Activated CD4-positive, alpha-beta T cell treated with anti-CD3 and anti-CD28 coated beads, Interleukin-2, amount 10 ng/mL, durations not matched to agents 7 days and 5 days (primary cell): ENCODE data around the gene SERPINE2. TPM values are rescaled to one million over a fixed set of nuclear protein-coding genes. Genes with fewer than 3 reads are reported as not detected.

Source experiments
- CTCF ChIA-PET: fragments of 350-600 bp; sonication (Branson Sonifier 250); formaldehyde crosslinking; loops from one replicate; lab custom pipeline; 2021; ENCODE audit warnings: antibody characterized with exemption; lab: Charles Lee
- POLR2A ChIA-PET: fragments of 350-600 bp; sonication (Branson Sonifier 250); formaldehyde crosslinking; loops from one replicate; lab custom pipeline; 2021; ENCODE audit warnings: antibody characterized with exemption; lab: Charles Lee
- DNase-seq: peaks from one replicate; pipeline ENCODE4 v3.0.0-alpha.2; 2020
- H3K27ac Mint-ChIP-seq: one replicate; pipeline ENCODE4 v1.8.0; 2021; ENCODE audit warnings: mild to moderate bottlenecking, moderate library complexity, mixed read lengths
- H3K27me3 Mint-ChIP-seq: one replicate; pipeline ENCODE4 v1.8.0; 2021; ENCODE audit warnings: mixed read lengths
- H3K36me3 Mint-ChIP-seq: one replicate; pipeline ENCODE4 v1.8.0; 2021; ENCODE audit warnings: low read depth, mixed read lengths
- H3K4me1 Mint-ChIP-seq: one replicate; pipeline ENCODE4 v1.8.0; 2021; ENCODE audit warnings: mixed read lengths
- H3K4me3 Mint-ChIP-seq: one replicate; pipeline ENCODE4 v1.8.0; 2021; ENCODE audit warnings: mild to moderate bottlenecking, moderate library complexity, mixed read lengths
- H3K9me3 Mint-ChIP-seq: one replicate; pipeline ENCODE4 v1.8.0; 2021; ENCODE audit warnings: mixed read lengths
- total RNA-seq, 2 experiments: library from RNA; stranded (reverse); gene quantifications; one replicate each; pipeline ENCODE4 v1.2.3, GENCODE V29; 2021

The SERPINE2 gene
- total RNA-seq, 2 experiments from 2014 or later, result 4.4 to 4.8 TPM

DNA sequence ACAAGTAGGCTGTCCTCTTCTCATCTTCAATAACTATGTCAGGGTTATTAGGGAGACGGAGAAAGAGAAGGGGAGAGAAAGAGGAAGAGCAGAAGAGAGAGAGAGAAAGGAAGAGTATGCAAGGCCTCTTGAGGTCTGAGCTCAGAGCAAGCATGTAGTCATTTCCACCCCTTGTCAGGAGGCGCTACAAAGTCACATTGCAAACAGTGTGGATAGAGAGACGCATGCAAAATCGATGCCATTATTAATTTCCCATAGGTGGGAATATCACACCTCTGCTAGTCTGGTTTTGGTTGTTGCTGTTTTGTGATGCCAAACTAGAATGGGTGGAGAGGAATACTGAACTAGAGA, 24.2 kb upstream of the SERPINE2 start:
- H3K4me3 Mint-ChIP-seq, result no peak overlapping the region
- no peaks in the 10 kb centered on the region for H3K4me1 Mint-ChIP-seq
- CTCF ChIA-PET, result no interaction called here
- no peak overlapping the region for H3K27ac Mint-ChIP-seq
- DNase-seq, result no peak
- H3K9me3 Mint-ChIP-seq, result no peaks in the 10 kb centered on the region
- no peaks in the 10 kb centered on the region for H3K36me3 Mint-ChIP-seq
- POLR2A ChIA-PET, result no interaction called here
- peaks cover 13% of the 10 kb centered on the region for H3K27me3 Mint-ChIP-seq

DNA sequence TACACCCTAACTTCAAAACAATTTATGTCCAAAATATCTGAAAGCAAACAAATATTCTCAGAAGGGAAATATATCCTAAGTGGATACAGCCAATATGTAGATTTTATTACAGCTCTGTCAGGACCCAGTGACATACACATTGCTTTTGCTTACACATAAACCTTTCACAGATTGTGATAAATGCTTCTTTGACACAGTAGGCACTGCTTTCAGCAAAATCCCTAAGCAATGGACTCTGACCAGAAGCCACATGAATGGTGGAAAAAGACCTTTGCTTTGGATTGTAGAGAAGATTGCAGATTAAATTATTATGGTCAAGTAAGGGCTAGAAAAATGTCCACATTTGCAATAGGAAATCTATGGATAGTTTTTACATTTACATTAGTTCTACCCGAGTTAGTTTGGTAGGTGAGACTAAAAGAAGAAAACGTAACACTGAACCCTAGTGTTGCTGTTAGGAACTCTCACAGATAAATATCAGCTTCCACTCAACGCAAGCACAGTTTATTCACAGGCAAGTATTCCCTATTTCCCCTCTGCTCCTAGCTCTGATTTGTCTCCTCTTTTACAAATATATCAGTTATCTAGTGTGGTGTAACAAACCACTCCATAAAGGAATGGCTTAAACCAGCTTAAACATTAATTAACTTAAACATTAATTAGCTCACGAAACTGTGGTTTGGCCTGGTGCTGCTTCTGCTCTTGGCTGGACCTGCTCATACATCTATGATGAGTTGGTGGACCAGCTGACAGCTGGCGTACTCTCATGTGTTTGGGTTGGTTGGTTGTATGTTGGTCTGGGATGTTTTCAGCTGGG, 23.6 kb upstream of the SERPINE2 start:
- no peaks in the 10 kb centered on the region for H3K4me1 Mint-ChIP-seq
- peaks cover 10% of the 10 kb centered on the region for H3K27me3 Mint-ChIP-seq
- H3K9me3 Mint-ChIP-seq, result no peaks in the 10 kb centered on the region
- no peaks in the 10 kb centered on the region for H3K36me3 Mint-ChIP-seq
- no peak for DNase-seq
- ChIA-PET CTCF (interaction anchor here (0.7 kb wide), 2 partner anchors 14 to 35 kb away, joined by 3 read pairs; no protein-coding TSS in a partner anchor), POLR2A (no interaction called here)
- no peak overlapping the region for H3K4me3 Mint-ChIP-seq
- H3K27ac Mint-ChIP-seq, result no peak overlapping the region

DNA sequence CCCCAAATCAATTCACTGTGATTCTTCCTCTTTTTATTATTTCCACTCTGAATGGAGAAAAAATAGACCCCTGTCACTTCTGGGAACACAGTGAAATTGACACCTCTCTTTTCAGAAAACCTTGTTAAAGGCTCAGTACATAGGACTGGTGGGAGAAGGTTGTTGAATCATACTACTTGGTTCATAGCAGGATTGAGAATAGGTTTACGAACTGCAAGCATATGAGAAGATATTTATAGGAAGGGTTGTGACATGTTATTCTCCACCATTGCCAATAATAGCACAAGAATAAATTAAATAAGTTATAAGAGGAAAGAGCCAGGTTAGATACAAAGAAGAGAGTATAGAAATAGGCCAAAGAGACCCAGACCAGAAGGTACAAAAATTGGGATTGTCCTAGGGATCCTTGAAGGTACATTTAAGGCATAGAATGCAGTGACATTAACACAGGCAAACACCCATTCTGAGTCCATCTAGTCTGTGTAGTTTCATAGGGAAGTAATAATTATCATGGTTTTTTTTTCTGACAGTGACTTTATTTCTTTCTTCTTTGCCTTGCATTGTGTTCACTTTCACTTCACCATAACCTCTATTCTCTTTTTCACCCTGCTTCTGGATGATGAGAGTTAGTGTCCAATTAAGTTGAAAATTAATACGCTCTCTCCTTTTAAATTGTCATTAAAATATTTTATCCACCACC, 21.8 kb upstream of the SERPINE2 start:
- no peak for DNase-seq
- Mint-ChIP-seq H3K4me3 (no peak overlapping the region), H3K4me1 (no peaks in the 10 kb centered on the region), H3K27ac (no peak overlapping the region), H3K36me3 (no peaks in the 10 kb centered on the region), H3K9me3 (no peaks in the 10 kb centered on the region), H3K27me3 (peaks cover 8% of the 10 kb centered on the region)
- CTCF ChIA-PET, result no interaction called here
- POLR2A ChIA-PET, result no interaction called here

DNA sequence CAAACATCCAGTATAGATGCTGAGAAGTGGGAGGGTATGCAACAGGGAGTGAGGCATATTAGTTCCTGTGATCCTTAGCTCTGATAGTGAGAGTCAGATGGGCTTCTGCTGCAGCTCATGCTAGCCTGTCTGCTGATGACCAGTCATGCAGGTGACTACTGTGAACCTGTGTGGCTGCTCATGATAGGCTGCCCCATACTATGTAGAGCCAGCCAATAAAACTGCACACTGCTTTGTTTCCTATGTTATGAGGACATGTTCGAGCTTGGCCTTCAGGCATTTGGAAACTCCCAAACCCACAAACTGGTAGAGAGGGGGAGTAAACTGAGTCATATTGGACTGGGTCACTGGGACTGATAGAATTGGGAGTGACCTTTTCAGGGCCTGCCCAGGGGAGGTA, 20.1 kb upstream of the SERPINE2 start:
- POLR2A ChIA-PET, result no interaction called here
- Mint-ChIP-seq H3K27me3 (peaks cover 6% of the 10 kb centered on the region), H3K36me3 (no peaks in the 10 kb centered on the region), H3K4me3 (no peak overlapping the region), H3K4me1 (no peaks in the 10 kb centered on the region), H3K9me3 (peaks cover 6% of the 10 kb centered on the region), H3K27ac (no peak overlapping the region)
- CTCF ChIA-PET, result interaction anchor here (0.6 to 1.6 kb wide), 5 partner anchors 9 to 122 kb away, joined by 3 to 4 read pairs (median 3); no protein-coding TSS in a partner anchor
- no peak for DNase-seq

DNA sequence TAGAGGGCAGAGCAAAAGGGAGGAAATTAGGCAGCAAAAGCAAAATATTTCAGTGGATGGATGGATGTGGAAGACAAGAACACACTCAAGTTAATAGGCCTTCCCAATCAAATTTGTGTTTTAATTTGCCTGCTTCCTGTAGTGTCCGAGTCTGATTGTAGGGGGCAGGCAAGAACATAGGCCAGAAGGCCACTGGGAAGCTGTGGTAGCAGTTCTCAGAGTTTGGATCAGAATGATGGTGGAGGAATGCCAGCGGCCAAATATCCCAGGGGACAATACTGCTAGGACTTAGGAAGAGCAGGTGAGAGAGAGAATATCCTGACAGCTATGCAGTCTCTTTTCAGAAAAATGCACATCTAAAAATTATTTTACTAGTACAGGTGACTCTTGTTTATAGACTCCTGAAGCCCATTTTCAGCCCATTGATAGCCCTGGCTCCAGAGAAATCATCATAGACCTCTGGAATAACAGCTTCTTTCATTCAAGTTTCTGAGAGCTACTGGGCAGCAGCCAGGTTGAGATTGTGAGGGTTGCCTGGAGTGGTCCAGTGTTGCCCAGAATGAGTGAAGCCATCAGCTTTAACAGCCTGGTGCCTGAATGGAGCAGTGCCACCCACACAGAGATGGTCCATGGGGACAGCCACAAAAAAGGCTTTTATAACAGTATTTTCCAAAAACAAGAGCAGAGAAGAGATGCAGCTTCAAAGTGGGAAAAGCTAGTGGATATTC, 19.1 kb upstream of the SERPINE2 start:
- ChIA-PET CTCF (interaction anchor here (0.6 to 1.6 kb wide), 5 partner anchors 10 to 195 kb away, joined by 3 to 4 read pairs (median 3); no protein-coding TSS in a partner anchor), POLR2A (no interaction called here)
- DNase-seq, result no peak
- Mint-ChIP-seq H3K9me3 (peaks cover 6% of the 10 kb centered on the region), H3K36me3 (no peaks in the 10 kb centered on the region), H3K27me3 (peaks cover 6% of the 10 kb centered on the region), H3K4me3 (no peak overlapping the region), H3K27ac (no peak overlapping the region), H3K4me1 (no peaks in the 10 kb centered on the region)

DNA sequence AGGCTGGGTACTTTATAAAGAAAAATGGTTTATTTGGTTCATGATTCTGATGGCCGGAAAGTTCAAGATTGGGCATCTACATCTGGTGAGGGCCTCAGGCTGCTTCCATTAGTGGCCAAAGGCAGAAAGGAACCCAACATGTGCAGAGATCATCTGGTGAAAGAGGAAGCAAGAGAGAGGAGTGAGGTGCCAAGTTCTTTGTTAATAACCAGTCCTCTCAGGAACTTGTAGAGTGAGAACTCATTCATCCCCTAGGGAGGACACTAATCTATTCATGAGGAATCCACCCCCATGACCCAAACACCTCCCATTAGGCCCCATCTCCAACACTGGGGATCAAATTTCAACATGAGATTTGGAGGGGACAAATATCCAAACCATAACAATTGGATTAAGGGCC, 17.8 kb upstream of the SERPINE2 start:
- H3K4me1 Mint-ChIP-seq, result no peaks in the 10 kb centered on the region
- no peak overlapping the region for H3K4me3 Mint-ChIP-seq
- H3K27ac Mint-ChIP-seq, result no peak overlapping the region
- peaks cover 8% of the 10 kb centered on the region for H3K27me3 Mint-ChIP-seq
- ChIA-PET POLR2A (no interaction called here), CTCF (no interaction called here)
- no peak for DNase-seq
- H3K36me3 Mint-ChIP-seq, result no peaks in the 10 kb centered on the region
- peaks cover 6% of the 10 kb centered on the region for H3K9me3 Mint-ChIP-seq

DNA sequence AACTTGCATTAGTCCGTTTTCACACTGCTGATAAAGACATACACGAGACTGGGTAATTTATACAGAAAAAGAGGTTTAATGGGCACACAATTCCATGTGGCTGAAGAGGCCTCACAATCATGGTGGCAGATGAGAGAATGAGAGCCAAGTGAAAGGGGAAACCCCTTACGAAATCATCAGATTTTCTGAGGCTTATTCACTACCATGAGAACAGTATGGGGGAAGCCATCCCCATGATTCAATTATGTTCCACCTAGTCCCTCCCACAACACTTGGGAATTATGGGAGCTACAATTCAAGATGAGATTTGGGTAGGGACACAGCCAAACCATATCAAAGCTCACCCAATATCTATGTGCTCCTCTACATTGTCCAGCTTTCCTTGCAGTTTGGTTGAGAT, 16.0 kb upstream of the SERPINE2 start:
- ChIA-PET CTCF (no interaction called here), POLR2A (no interaction called here)
- H3K36me3 Mint-ChIP-seq, result no peaks in the 10 kb centered on the region
- no peak overlapping the region for H3K4me3 Mint-ChIP-seq
- no peak overlapping the region for H3K27ac Mint-ChIP-seq
- H3K27me3 Mint-ChIP-seq, result peaks cover 23% of the 10 kb centered on the region
- H3K4me1 Mint-ChIP-seq, result no peaks in the 10 kb centered on the region
- peaks cover 6% of the 10 kb centered on the region for H3K9me3 Mint-ChIP-seq
- DNase-seq, result no peak

DNA sequence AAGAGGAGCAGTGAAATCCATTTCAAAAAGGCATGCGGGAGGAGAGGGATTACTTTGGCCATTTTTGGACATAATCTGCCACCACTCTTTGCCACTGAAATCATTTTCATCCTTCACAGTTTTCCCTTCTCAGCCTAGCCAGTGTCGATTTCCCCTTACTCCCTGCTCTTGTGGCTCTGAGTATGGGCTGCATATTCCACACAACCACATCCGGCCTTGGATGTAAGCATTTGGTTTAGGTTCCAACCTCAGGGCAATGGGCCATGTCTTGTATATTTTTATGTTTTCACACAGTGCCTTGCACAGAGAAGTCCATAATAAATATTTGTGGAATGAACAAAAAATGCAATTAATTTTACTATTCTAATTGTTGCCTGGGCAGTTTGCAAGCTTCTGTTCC, 7.7 kb upstream of the SERPINE2 start:
- ChIA-PET POLR2A (no interaction called here), CTCF (no interaction called here)
- DNase-seq, result no peak
- no peak overlapping the region for H3K4me3 Mint-ChIP-seq
- no peaks in the 10 kb centered on the region for H3K4me1 Mint-ChIP-seq
- no peaks in the 10 kb centered on the region for H3K9me3 Mint-ChIP-seq
- no peak overlapping the region for H3K27ac Mint-ChIP-seq
- H3K27me3 Mint-ChIP-seq, result peaks cover 53% of the 10 kb centered on the region
- H3K36me3 Mint-ChIP-seq, result no peaks in the 10 kb centered on the region

DNA sequence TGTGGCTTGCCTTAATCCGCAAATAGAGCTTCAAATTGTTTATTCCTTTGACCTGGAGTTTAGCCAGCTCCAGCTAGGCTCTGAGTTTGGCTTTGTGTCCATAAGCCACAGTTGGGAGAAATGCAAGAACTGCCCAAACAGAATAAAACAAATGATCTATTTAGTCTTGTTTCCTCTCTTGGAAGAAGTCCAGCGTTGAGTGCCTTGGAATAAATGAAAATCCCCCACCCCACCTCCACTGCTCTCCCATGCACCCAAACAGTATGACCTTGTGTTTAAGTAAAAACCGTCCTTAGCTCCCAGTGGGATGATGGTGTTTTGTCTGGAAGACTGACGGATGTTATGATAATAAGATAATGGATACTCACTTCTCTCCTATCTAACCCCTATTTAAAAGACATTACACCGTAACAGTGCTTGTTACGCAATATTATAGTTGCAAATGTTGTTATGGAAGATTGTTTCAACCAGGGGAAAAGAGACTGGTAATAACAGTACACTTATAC, 3.2 kb upstream of the SERPINE2 start:
- Mint-ChIP-seq H3K27me3 (peaks cover 59% of the 10 kb centered on the region), H3K36me3 (no peaks in the 10 kb centered on the region), H3K9me3 (no peaks in the 10 kb centered on the region), H3K27ac (no peak overlapping the region), H3K4me1 (peaks cover 17% of the 10 kb centered on the region), H3K4me3 (no peak overlapping the region)
- ChIA-PET CTCF (interaction anchor here (1.2 to 1.6 kb wide), 2 partner anchors 10 to 48 kb away, joined by 3 to 4 read pairs; no protein-coding TSS in a partner anchor), POLR2A (no interaction called here)
- no peak for DNase-seq

DNA sequence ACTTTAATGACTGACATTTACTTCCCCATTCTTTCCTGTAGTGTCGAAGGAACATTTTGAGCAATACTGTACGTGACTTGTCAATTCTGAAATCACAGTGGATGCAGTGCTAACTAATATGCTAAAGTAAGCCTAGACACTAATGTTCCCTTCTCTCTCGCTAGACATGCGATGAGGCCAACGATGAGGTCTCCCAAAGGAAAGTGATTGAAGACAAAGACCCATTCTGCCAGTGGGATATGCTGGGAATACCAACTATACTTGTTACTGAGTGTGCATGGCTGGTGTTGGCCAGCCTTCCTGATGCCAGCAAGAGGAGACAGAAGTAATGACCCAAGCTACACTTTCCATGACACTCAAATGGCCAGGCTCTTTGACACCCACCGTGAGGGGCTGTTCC, 2.5 kb upstream of the SERPINE2 start:
- ChIA-PET CTCF (interaction anchor here (1.2 kb wide), 1 partner anchor 47 kb away, joined by 4 read pairs; no protein-coding TSS in a partner anchor), POLR2A (no interaction called here)
- no peak overlapping the region for H3K27ac Mint-ChIP-seq
- H3K27me3 Mint-ChIP-seq, result peaks cover 63% of the 10 kb centered on the region
- H3K4me3 Mint-ChIP-seq, result no peak overlapping the region
- peaks cover 23% of the 10 kb centered on the region for H3K4me1 Mint-ChIP-seq
- no peak for DNase-seq
- H3K9me3 Mint-ChIP-seq, result no peaks in the 10 kb centered on the region
- H3K36me3 Mint-ChIP-seq, result no peaks in the 10 kb centered on the region

DNA sequence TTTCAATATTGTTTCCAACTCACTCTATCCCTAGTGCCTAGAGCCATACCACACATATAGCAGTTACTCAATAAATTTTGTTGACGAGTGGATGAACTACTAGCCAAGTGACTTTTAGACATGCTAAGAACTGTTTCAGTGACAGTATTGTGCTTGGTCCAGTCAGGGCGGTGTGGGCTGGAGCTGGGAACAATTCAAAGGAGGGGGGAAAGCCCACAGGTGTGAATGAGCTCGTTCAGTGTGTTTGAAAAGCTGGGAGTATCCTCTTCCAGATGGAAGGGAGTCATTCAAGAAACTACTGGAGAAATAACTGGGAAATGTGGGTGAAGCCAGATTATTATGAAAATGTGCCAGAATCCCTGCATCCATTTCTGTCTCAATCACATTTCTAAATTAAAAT, 1.7 kb upstream of the SERPINE2 start:
- ChIA-PET POLR2A (no interaction called here), CTCF (interaction anchor here (0.8 kb wide), 1 partner anchor 65 kb away, joined by 3 read pairs; no protein-coding TSS in a partner anchor)
- H3K27ac Mint-ChIP-seq, result no peak overlapping the region
- H3K4me3 Mint-ChIP-seq, result no peak overlapping the region
- peaks cover 64% of the 10 kb centered on the region for H3K27me3 Mint-ChIP-seq
- H3K36me3 Mint-ChIP-seq, result no peaks in the 10 kb centered on the region
- H3K9me3 Mint-ChIP-seq, result no peaks in the 10 kb centered on the region
- H3K4me1 Mint-ChIP-seq, result peaks cover 24% of the 10 kb centered on the region
- DNase-seq, result no peak

DNA sequence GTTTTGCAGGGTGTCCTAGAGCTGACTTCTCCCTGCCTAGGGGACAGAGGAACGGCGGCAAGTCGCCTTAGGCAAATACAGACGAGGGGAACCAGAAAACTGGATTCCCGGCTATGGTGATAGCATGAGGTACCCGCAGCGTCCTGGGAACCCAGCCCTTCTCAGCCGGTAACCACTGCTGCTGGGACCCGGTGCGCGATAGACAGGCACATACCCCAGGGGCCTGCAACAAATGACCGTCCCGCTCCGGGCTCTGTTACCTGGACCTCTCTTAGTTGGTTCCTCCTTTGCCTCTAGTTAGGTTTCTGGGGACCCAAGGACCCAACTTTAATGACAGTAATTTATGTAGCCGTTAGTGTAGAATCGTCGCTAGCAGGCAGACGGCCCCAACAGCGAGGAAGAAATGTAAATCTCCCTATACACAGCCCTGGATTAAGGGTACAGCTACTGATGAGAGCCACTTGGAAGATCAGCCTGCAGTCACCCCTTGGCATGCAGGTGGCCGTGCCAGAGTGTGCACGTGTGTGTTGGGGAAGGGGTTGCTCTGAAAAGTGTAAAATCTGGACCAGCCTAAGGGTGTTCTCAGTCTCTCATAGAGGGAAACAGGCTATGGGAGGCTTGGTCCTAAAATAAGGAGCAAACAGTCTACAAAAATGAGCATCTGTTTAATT, 819 bp upstream of the SERPINE2 start:
- ChIA-PET POLR2A (no interaction called here), CTCF (no interaction called here)
- Mint-ChIP-seq H3K9me3 (no peaks in the 10 kb centered on the region), H3K27ac (peak overlapping the region; percentile 10), H3K4me3 (peak overlapping the region; percentile 69), H3K4me1 (peaks cover 24% of the 10 kb centered on the region), H3K36me3 (no peaks in the 10 kb centered on the region), H3K27me3 (peaks cover 62% of the 10 kb centered on the region)
- no peak for DNase-seq
